Right kidney (tissue), 1 donor: ENCODE results near the gene SORBS1.
A peak's percentile ranks its signal among the peaks of the same experiment; 100 is the strongest.

Experiments
- DNase-seq: peaks from one replicate; pipeline ENCODE4 v3.0.0-alpha.2; 2016

The SORBS1 gene

GRCh38 chr10:95408983-95409873, 151.9 kb downstream of the SORBS1 start:
- DNase-seq: no peak

- DNase-seq: no peak
Measured at GRCh38 chr10:95408148-95408960, 152.8 kb downstream of the SORBS1 start.

- DNase-seq: no peak
Measured at GRCh38 chr10:95407546-95407945, 153.6 kb downstream of the SORBS1 start.

GRCh38 chr10:95406651-95407280, 154.4 kb downstream of the SORBS1 start:
- no peak for DNase-seq

GRCh38 chr10:95405655-95406054, 155.5 kb downstream of the SORBS1 start:
- DNase-seq: no peak

- DNase-seq: no peak
Measured at GRCh38 chr10:95404864-95405263, 156.3 kb downstream of the SORBS1 start.

- no peak for DNase-seq
Measured at GRCh38 chr10:95404462-95404858, 156.7 kb downstream of the SORBS1 start.

- no peak for DNase-seq
Measured at GRCh38 chr10:95403700-95404461, 157.3 kb downstream of the SORBS1 start.

- DNase-seq: no peak
Measured at GRCh38 chr10:95401704-95402469, 159.3 kb downstream of the SORBS1 start.

GRCh38 chr10:95400787-95401186, 160.4 kb downstream of the SORBS1 start:
- no peak for DNase-seq

- DNase-seq: no peak
Measured at GRCh38 chr10:95399183-95399582, 162.0 kb downstream of the SORBS1 start.

- DNase-seq: no peak
Measured at GRCh38 chr10:95397747-95398146, 163.4 kb downstream of the SORBS1 start.

- no peak for DNase-seq
Measured at GRCh38 chr10:95395947-95396449, 165.2 kb downstream of the SORBS1 start.

GRCh38 chr10:95394161-95394880, 166.8 kb downstream of the SORBS1 start:
- DNase-seq: no peak

GRCh38 chr10:95392681-95393164, 168.4 kb downstream of the SORBS1 start:
- DNase-seq: no peak

GRCh38 chr10:95392217-95392584, 169.0 kb downstream of the SORBS1 start:
- no peak for DNase-seq

GRCh38 chr10:95391581-95392216, 169.5 kb downstream of the SORBS1 start:
- peak; percentile 38 for DNase-seq

- no peak for DNase-seq
Measured at GRCh38 chr10:95391164-95391563, 170.0 kb downstream of the SORBS1 start.

- no peak for DNase-seq
Measured at GRCh38 chr10:95389982-95390381, 171.2 kb downstream of the SORBS1 start.

GRCh38 chr10:95389176-95389575, 172.0 kb downstream of the SORBS1 start:
- no peak for DNase-seq
